Coronary artery (tissue), 2 donors: ENCODE measurements around the gene ISYNA1.

ENCODE experiments used
- DNase-seq: peaks from one replicate; pipeline ENCODE4 v3.0.0-alpha.2; 2017; ENCODE audit warnings: low spot score
- H3K27ac ChIP-seq, 2 donors: fragments of 200-600 bp; sonication (generic); one replicate each; pipeline ENCODE4 v1.5.1; 2016 to 2019
- H3K4me3 ChIP-seq: fragments of 200-600 bp; sonication (generic); 2 replicates; pipeline ENCODE4 v1.5.1; 2016; ENCODE audit warnings: mild to moderate bottlenecking, moderate library complexity
- CTCF ChIP-seq: fragments of 200-600 bp; sonication (generic); IDR thresholded peaks from one replicate; pipeline ENCODE4 v1.5.1; 2019; ENCODE audit warnings: antibody characterized with exemption

The ISYNA1 gene

GRCh38 chr19:18474366-18474887, 36.5 kb upstream of the ISYNA1 start:
- no peak for DNase-seq
- H3K4me3 ChIP-seq, result no peak overlapping the region
- H3K27ac ChIP-seq, result peak overlapping the region in 1 of 2 donors; percentile 23
- no peak for TF ChIP-seq CTCF

- no peak for TF ChIP-seq CTCF
- H3K27ac ChIP-seq, result peak overlapping the region in 1 of 2 donors; percentile 55
- DNase-seq, result no peak
- H3K4me3 ChIP-seq, result no peak overlapping the region
Observed at GRCh38 chr19:18473706-18474087, 35.8 kb upstream of the ISYNA1 start.

GRCh38 chr19:18473003-18473705, 35.2 kb upstream of the ISYNA1 start:
- no peak for TF ChIP-seq CTCF
- Histone ChIP-seq H3K4me3 (no peak overlapping the region), H3K27ac (peak overlapping the region in 1 of 2 donors; percentile 55)
- DNase-seq, result no peak

- Histone ChIP-seq H3K4me3 (no peak overlapping the region), H3K27ac (peak overlapping the region in 1 of 2 donors; percentile 21)
- no peak for TF ChIP-seq CTCF
- DNase-seq, result no peak
Observed at GRCh38 chr19:18470787-18471186, 32.9 kb upstream of the ISYNA1 start.

- peak; percentile 64 for TF ChIP-seq CTCF
- Histone ChIP-seq H3K4me3 (no peak overlapping the region), H3K27ac (peak overlapping the region in 1 of 2 donors; percentile 21)
- no peak for DNase-seq
Observed at GRCh38 chr19:18469069-18469846, 31.3 kb upstream of the ISYNA1 start.

- DNase-seq, result no peak
- no peak overlapping the region for H3K27ac ChIP-seq
Observed at GRCh38 chr19:18468517-18468916, 30.6 kb upstream of the ISYNA1 start.

More at GRCh38 chr19:18468517-18468916, 30.6 kb upstream of the ISYNA1 start:
- H3K4me3 ChIP-seq, result no peak overlapping the region
- TF ChIP-seq CTCF, result no peak
